Mesenteric fat pad (tissue), 1 donor: Measurements from ENCODE around the gene IL25. TPM values are rescaled to one million over a fixed set of nuclear protein-coding genes. Genes with fewer than 3 reads are reported as not detected.
"Not testable (repeated sequence)": the region's sequence is repeated elsewhere in the genome, so short reads cannot be mapped to it uniquely, and the experiment has no call there.

ENCODE experiments used
- DNase-seq: peaks from one replicate; pipeline ENCODE4 v3.0.0-alpha.2; 2020; ENCODE audit warnings: low spot score
- total RNA-seq: library from RNA; stranded (reverse); fragmentation: NEBNext Ultra II Directional; extraction: Animal tissue kit (Norgen Biotek cat#: 25700); gene quantifications from one replicate; pipeline ENCODE4 v1.2.1, GENCODE V29; 2021
- donor health status: DM: yes; HTN: yes; CAD: no.

The IL25 gene
- total RNA-seq, 1 donor from 2014 or later = not detected

- DNase-seq = no peak
Measured at GRCh38 chr14:23387916-23388882, 15.6 kb downstream of the IL25 start.

GRCh38 chr14:23388996-23389395, 16.4 kb downstream of the IL25 start:
- DNase-seq = no peak

- no peak for DNase-seq
Measured at GRCh38 chr14:23389396-23389795, 16.8 kb downstream of the IL25 start.

GRCh38 chr14:23389871-23390270, 17.3 kb downstream of the IL25 start:
- DNase-seq = not testable (repeated sequence)

GRCh38 chr14:23392613-23393012, 20.0 kb downstream of the IL25 start:
- DNase-seq = no peak

GRCh38 chr14:23396126-23396525, 23.5 kb downstream of the IL25 start:
- no peak for DNase-seq

GRCh38 chr14:23396781-23397407, 24.3 kb downstream of the IL25 start:
- no peak for DNase-seq

- no peak for DNase-seq
Measured at GRCh38 chr14:23398348-23398747, 25.7 kb downstream of the IL25 start.

- DNase-seq = no peak
Measured at GRCh38 chr14:23399136-23399535, 26.5 kb downstream of the IL25 start.

- DNase-seq = no peak
Measured at GRCh38 chr14:23399591-23399990, 27.0 kb downstream of the IL25 start.

GRCh38 chr14:23400496-23401149, 28.0 kb downstream of the IL25 start:
- DNase-seq = not testable (repeated sequence)

GRCh38 chr14:23401291-23401690, 28.7 kb downstream of the IL25 start:
- no peak for DNase-seq

- DNase-seq = no peak
Measured at GRCh38 chr14:23402296-23403138, 29.9 kb downstream of the IL25 start.

GRCh38 chr14:23403139-23403438, 30.5 kb downstream of the IL25 start:
- DNase-seq = no peak

GRCh38 chr14:23403908-23404307, 31.3 kb downstream of the IL25 start:
- no peak for DNase-seq

- no peak for DNase-seq
Measured at GRCh38 chr14:23404331-23404900, 31.8 kb downstream of the IL25 start.

- no peak for DNase-seq
Measured at GRCh38 chr14:23405096-23405495, 32.5 kb downstream of the IL25 start.

GRCh38 chr14:23405516-23406025, 33.0 kb downstream of the IL25 start:
- DNase-seq = no peak

GRCh38 chr14:23406244-23406643, 33.6 kb downstream of the IL25 start:
- no peak for DNase-seq

GRCh38 chr14:23406725-23407355, 34.2 kb downstream of the IL25 start:
- no peak for DNase-seq
